B cell (primary cell): ENCODE data around the gene ZNF791. TPM values are rescaled to one million over a fixed set of nuclear protein-coding genes. Genes with fewer than 3 reads are reported as not detected.
A peak's percentile ranks its signal among the peaks of the same experiment; 100 is the strongest.

Source experiments
- ATAC-seq: fragments of 200-7000 bp; cut with Tn5 transposase; one replicate; pipeline ENCODE4 v1.10.0; 2021; ENCODE audit warnings: low read depth, mild to moderate bottlenecking, moderate number of reproducible peaks, moderate library complexity
- CTCF ChIA-PET: fragments of 350-600 bp; sonication (Branson Sonifier 250); formaldehyde crosslinking; loops from one replicate; lab custom pipeline; 2021; ENCODE audit warnings: antibody characterized with exemption, inconsistent platforms; lab: Charles Lee
- POLR2A ChIA-PET: fragments of 350-600 bp; sonication (Branson Sonifier 250); formaldehyde crosslinking; loops from one replicate; lab custom pipeline; 2021; ENCODE audit warnings: antibody characterized with exemption; lab: Charles Lee
- DNase-seq: peaks from one replicate; pipeline ENCODE4 v3.0.0; 2013
- H2AFZ ChIP-seq: 2 replicates; pipeline ENCODE4 v1.6.1; 2012; ENCODE audit warnings: mild to moderate bottlenecking, low read depth, low read length; ENCODE audit not compliant: insufficient read depth, poor library complexity, severe bottlenecking
- H3K27ac ChIP-seq, 2 donors: 1 replicate in 1 of 2; 2 replicates in 1 of 2; pipeline ENCODE4 v1.5.1; 2012 to 2013; ENCODE audit warnings: low read length in 2 of 2, mild to moderate bottlenecking in 2 of 2, moderate library complexity in 1 of 2
- H3K27me3 ChIP-seq, 4 experiments: fragments of 200-600 bp in 1 of 4; sonication (generic) in 1 of 4; replicated peaks in 1 of 4; 1 replicate in 2 of 4; 2 replicates in 2 of 4; pipeline versions ENCODE4 v1.6.1 to v1.7.0; 2013 to 2016; ENCODE audit warnings: low read length in 3 of 4, mild to moderate bottlenecking in 2 of 4, mixed read lengths in 1 of 4, moderate library complexity in 1 of 4; ENCODE audit not compliant: insufficient read depth in 4 of 4, control insufficient read depth in 3 of 4; ENCODE audit errors: control extremely low read depth in 1 of 4
- H3K36me3 ChIP-seq, 2 experiments: replicated peaks in 1 of 2; 1 replicate in 1 of 2; 2 replicates in 1 of 2; pipeline versions ENCODE4 v1.6.1 to v1.7.1; 2013; ENCODE audit warnings: low read length in 1 of 2; ENCODE audit not compliant: insufficient read depth in 2 of 2, control insufficient read depth in 1 of 2; ENCODE audit errors: control extremely low read depth in 1 of 2, extremely low read depth in 1 of 2
- H3K4me1 ChIP-seq, 2 donors: fragments of 200-600 bp in 1 of 2; sonication (generic) in 1 of 2; 1 replicate in 1 of 2; 2 replicates in 1 of 2; pipeline versions ENCODE4 v1.5.1 to v1.6.1; 2013 to 2017; ENCODE audit warnings: low read length in 2 of 2; ENCODE audit not compliant: control insufficient read depth in 2 of 2, insufficient read depth in 2 of 2
- H3K4me2 ChIP-seq: replicated peaks from 2 replicates; pipeline ENCODE3; 2012; ENCODE audit warnings: mild to moderate bottlenecking, low read depth, low read length; ENCODE audit not compliant: poor library complexity, severe bottlenecking
- H3K4me3 ChIP-seq, 5 experiments: fragments of 200-600 bp in 1 of 5; sonication (generic) in 1 of 5; 1 replicate in 3 of 5; 2 replicates in 2 of 5; pipeline versions ENCODE4 v1.5.1 to v1.7.0; 2011 to 2016; ENCODE audit warnings: low read length in 4 of 5, mild to moderate bottlenecking in 4 of 5, low read depth in 2 of 5, control low read depth in 1 of 5, moderate library complexity in 1 of 5; ENCODE audit not compliant: insufficient read depth in 1 of 5; ENCODE audit errors: control extremely low read depth in 1 of 5, extremely low read depth in 1 of 5
- H3K79me2 ChIP-seq: fragments of 200-600 bp; sonication (generic); one replicate; pipeline ENCODE4 v1.6.0; 2016; ENCODE audit warnings: low read length; ENCODE audit not compliant: control insufficient read depth, insufficient read depth
- H3K9ac ChIP-seq: fragments of 200-600 bp; sonication (generic); 2 replicates; pipeline ENCODE4 v1.6.1; 2017; ENCODE audit warnings: mild to moderate bottlenecking, low read length, moderate library complexity
- H3K9me3 ChIP-seq, 3 donors: one replicate each; pipeline versions ENCODE4 v1.6.1 to v1.7.1; 2013; ENCODE audit warnings: low read length in 2 of 3; ENCODE audit not compliant: control insufficient read depth in 2 of 3, insufficient read depth in 1 of 3; ENCODE audit errors: control extremely low read depth in 1 of 3
- H4K20me1 ChIP-seq: 2 replicates; pipeline ENCODE4 v1.6.0; 2012; ENCODE audit warnings: mild to moderate bottlenecking, low read length; ENCODE audit not compliant: insufficient read depth, control insufficient read depth, poor library complexity, severe bottlenecking
- H3K27ac Mint-ChIP-seq: one replicate; pipeline ENCODE4 v1.8.0; 2021; ENCODE audit warnings: mixed read lengths
- H3K27me3 Mint-ChIP-seq: one replicate; pipeline ENCODE4 v1.8.0; 2021; ENCODE audit warnings: mixed read lengths
- H3K4me1 Mint-ChIP-seq: one replicate; pipeline ENCODE4 v1.8.0; 2021; ENCODE audit warnings: mixed read lengths
- H3K4me3 Mint-ChIP-seq: one replicate; pipeline ENCODE4 v1.8.0; 2021; ENCODE audit warnings: mixed read lengths
- H3K9me3 Mint-ChIP-seq: one replicate; pipeline ENCODE4 v1.8.0; 2022; ENCODE audit warnings: mixed read lengths; ENCODE audit not compliant: insufficient read depth
- CTCF ChIP-seq: fragments of 200-600 bp; IDR thresholded peaks from one replicate; pipeline ENCODE4 v1.8.0; 2022; ENCODE audit warnings: antibody characterized with exemption, mild to moderate bottlenecking
- EZH2 ChIP-seq: IDR thresholded peaks from 2 replicates; pipeline ENCODE4 v1.6.1; 2012; ENCODE audit warnings: borderline replicate concordance, low read depth, mild to moderate bottlenecking, moderate library complexity, low read length; ENCODE audit not compliant: insufficient read depth, poor library complexity, severe bottlenecking
- WGBS: methylation state at CpG from one replicate; pipeline ENCODE4 v1.1.5; 2013; ENCODE audit warnings: missing lambda C conversion rate; ENCODE audit not compliant: insufficient coverage; 5-methylcytosine and 5-hydroxymethylcytosine counted together
- intact Hi-C: fragments of 100-400 bp; cut with micrococcal nuclease; formaldehyde crosslinking; loops from one replicate; pipeline ENCODE4 v1.10.0; 2022
- polyA plus RNA-seq: library from polyadenylated mRNA; depleted of rRNA; stranded (reverse); fragments of >200 nt; gene quantifications from 2 replicates; pipeline ENCODE4 v1.2.3, GENCODE V29; 2012
- total RNA-seq, 2 donors: library from RNA; stranded (reverse); fragments of 120-200 nt in 1 of 2; gene quantifications; 1 replicate in 1 of 2; 2 replicates in 1 of 2; pipeline versions ENCODE4 v1.2.3 to v1.2.4, GENCODE V29; 2013 to 2022

The ZNF791 gene
- total and polyA plus RNA-seq, 2 donors (not counting 1 experiment from before 2014, with no cell fraction given) = 17.5 to 57.9 TPM

- Histone ChIP-seq H3K79me2 (peaks cover 70% of the 10 kb centered on the region), H3K4me3 (peak overlapping the region; percentile 75 to 99 (median 95)), H3K4me1 (peaks cover 28 to 49% of the 10 kb centered on the region in 2 donors), H3K36me3 (peaks cover 1 to 27% of the 10 kb centered on the region in 2 experiments), H3K27ac (peak overlapping the region; percentile 90 to 99), H3K9me3 (no peaks in the 10 kb centered on the region), H3K4me2 (peak overlapping the region; percentile 86), H3K9ac (peak overlapping the region; percentile 97), H3K27me3 (no peaks in the 10 kb centered on the region), H2AFZ (peak overlapping the region; percentile 97), H4K20me1 (peaks cover 32% of the 10 kb centered on the region)
- no peak for TF ChIP-seq EZH2
- TF ChIP-seq CTCF = no peak
- POLR2A ChIA-PET = interaction anchor here (0.5 to 1.6 kb wide), 3 partner anchors 56 to 336 kb away, joined by 3 to 9 read pairs (median 3); partner anchors contain the start of gene ZNF563
- Mint-ChIP-seq H3K9me3 (no peaks in the 10 kb centered on the region), H3K27me3 (no peaks in the 10 kb centered on the region), H3K27ac (peak overlapping the region; percentile 100), H3K4me3 (peak overlapping the region; percentile 98), H3K4me1 (peaks cover 59% of the 10 kb centered on the region)
- DNase-seq = peak; percentile 91
- intact Hi-C loops = loop anchor here (1.0 to 5.0 kb wide), 4 partner anchors 12 to 227 kb away; partner anchors contain the start of genes DHPS, TNPO2, ZNF443 and ZNF564
- 1% methylated on average over 62 of the region's 64 CpGs for WGBS
- CTCF ChIA-PET = interaction anchor here (1.0 to 5.7 kb wide), 8 partner anchors 8 to 174 kb away, joined by 3 to 82 read pairs (median 3); partner anchors contain the start of gene JUNB
- ATAC-seq = peak; percentile 16
Observed at GRCh38 chr19:12669270-12670158, 58.8 kb downstream of the ZNF791 start.
